ENCODE measurements around the gene KRT83.

KRT83 gene

DNA sequence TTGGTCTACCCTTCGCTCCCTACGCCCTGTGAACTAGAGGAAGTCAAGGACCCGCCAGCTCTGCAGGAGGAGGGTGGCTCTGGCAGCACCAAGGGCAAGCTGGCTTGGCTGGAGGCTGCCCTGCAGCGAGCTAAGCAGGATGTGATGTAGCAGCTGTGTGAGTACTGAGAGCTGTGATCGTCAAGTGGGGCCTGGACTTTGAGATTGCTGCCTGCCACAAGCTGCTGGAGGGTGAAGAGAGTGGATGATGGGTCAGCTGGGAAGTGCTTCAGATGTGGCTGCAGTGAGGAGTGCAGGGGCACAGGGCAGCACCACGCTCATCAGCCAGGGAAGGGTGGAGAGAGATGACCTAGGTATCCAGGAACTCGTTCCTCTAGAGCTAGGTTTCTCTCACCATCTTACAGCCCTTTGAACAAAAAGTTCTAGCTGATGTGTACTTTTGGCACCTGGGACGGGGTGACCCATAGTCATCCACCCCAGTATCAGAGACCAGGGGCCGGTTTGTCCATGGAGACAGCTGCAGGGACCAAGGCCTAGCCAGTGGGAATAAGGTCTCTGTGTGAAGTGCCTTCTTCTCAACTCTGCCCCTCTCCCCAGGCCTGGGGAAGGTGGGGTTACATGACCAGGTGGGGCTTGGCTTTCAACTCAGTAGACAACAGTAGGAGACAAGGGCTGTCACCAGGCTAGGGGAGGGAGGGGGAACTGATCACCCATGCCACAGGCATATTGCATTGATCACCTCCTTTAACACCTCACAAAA, 43.5 kb downstream of the KRT83 start:
- DNase-seq = peak; percentile 15
- in situ Hi-C loops (cut with MboI; ENCODE audit: low pct_unique_long_range_greater_than_20kb, low sequenced_read_pairs) = no loop called here

DNA sequence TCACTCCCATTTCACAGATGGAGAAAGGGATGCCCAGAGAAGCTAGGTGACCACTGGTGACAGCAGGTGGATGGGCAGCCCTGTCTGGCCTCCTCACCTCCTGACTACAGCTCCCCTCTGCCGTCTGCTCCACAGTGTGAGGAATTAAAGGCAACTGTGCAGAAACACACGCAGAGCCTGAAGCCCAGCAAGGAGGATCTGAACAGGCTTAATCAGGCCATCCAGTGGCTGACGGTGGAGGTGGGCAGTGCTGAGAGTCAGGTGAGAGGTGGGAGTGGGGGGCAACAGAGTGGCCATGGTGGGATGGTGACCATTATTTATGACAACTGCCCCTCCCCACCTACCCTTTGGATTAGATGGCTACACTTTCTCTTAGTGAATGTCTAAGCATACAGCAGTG, 45.5 kb downstream of the KRT83 start:
- DNase-seq = no peak
- in situ Hi-C loops (cut with MboI; ENCODE audit: low pct_unique_long_range_greater_than_20kb, low sequenced_read_pairs) = no loop called here

DNA sequence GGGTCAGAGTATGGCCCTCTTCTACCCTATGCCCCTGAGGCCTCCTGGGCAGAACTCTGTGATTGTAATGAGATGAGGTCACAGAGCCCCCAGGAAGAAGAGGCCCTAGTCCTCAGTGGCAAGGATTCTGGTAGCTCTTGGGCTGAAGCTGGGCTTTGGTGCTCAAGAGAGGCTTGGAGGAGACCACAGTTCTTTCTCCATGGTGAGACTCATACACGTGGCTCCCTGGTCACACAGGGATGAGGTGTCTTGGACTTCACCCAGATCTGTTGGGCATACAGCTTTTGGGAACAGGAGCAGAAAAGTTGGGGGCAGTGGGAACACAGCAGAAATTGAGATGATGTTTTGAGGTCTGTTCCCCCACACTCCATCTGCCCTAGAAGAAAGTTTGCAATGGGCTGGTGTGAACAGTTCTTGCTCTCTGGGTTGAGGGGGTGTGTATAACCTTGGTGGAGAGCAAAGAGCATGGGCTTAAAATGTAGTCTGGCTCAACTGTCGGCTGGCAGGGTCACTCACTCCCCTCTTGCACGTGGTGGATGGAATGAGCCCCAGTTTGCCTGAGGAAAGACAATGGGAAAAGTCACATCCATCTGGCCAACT, 46.6 kb downstream of the KRT83 start, which contains the start of gene KRT86:
Gene KRT86 (plus strand): TSS at position 125 of the 600 bp plus-strand sequence. CDS start 27,272 bp downstream, outside the sequence.
- in situ Hi-C loops (cut with MboI; ENCODE audit: low pct_unique_long_range_greater_than_20kb, low sequenced_read_pairs) = no loop called here
- DNase-seq = no peak

DNA sequence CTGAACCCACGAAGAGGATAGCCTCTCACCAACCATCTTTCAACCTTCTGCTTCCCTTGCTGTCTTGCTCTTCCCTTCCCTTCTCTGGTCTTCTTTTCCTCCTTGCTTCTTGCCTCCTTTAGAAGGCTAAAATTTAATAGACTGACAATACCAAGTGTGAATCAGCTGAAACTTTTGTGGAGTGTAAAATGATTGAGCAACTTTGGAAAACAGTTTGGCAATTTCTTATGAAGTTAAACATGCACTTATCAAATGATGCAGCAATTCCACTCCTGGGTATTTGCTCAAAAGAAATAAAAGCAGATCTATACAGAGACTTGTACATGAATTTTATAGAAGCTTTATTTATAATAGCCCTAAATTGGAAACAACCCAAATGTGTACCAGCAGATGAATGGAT, 50.0 kb downstream of the KRT83 start:
- in situ Hi-C loops (cut with MboI; ENCODE audit: low pct_unique_long_range_greater_than_20kb, low sequenced_read_pairs) = no loop called here

DNA sequence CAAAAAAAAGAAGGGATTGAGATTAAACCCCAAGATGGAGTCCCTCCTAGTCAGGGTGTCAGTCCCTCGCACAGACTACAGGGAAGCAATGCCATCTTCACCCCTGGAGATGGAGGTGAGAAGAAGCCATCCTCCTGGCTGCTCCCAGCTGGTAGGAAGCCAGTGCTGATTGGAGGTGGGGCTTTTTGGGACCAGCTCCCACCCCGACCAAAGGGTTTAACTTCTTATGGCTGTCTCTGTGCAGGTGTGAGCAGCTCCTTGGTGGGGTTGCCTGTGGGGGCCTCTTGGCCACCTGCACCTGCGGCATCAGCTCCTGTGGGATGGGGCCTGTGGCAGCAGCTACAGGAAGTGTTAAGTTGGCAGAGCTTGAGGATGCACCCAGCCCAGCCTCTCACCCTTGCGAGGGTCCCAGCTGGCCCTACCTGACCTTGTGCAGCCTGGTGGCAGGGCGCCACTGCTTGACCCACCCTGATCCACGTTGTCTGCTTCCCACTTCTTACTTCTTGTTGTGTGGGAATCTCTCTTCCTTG, 50.6 kb downstream of the KRT83 start:
- DNase-seq = no peak
- in situ Hi-C loops (cut with MboI; ENCODE audit: low pct_unique_long_range_greater_than_20kb, low sequenced_read_pairs) = no loop called here

More for the DNA sequence above, 50.0 kb downstream of the KRT83 start:
- no peak for DNase-seq

DNA sequence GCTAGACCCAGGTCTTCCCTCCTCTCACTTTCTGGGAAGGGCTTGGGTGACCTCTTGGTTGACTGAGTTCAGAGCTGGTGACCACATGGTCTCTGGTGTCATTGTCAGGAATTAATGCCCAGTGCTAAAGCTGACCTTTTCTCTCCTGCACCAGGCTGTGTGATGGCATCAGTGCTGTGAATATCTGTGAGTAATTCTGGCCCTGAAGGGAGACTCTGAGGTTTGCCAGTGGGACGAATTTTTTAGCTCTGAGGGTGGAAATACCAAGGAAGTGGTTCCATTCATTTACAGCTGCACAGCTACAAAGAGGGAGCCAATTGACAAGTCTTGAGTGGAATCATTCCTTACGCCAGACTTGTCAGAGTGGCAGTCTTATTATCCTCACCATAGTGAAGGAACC, 53.0 kb downstream of the KRT83 start:
- in situ Hi-C loops (cut with MboI; ENCODE audit: low pct_unique_long_range_greater_than_20kb, low sequenced_read_pairs) = no loop called here
- DNase-seq = no peak

DNA sequence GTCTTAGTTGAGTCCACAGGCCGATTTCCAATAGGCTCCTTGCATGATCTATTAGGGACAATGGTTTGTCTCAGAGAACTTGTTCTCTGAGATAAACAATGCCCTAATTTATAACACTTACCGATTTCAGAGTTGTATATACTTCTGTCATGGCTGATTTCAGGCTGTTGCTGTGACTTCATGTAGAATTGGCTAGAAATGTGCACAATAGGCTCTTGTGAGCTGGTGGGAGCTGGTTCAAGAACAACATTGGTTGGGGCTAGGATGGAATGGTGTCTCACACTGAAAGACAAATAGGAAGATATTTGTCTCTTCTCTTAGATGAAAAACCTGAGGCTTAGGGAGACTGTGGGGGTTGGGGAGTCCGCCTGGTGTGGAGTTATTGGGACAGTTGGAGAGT, 53.5 kb downstream of the KRT83 start:
- in situ Hi-C loops (cut with MboI; ENCODE audit: low pct_unique_long_range_greater_than_20kb, low sequenced_read_pairs) = no loop called here

DNA sequence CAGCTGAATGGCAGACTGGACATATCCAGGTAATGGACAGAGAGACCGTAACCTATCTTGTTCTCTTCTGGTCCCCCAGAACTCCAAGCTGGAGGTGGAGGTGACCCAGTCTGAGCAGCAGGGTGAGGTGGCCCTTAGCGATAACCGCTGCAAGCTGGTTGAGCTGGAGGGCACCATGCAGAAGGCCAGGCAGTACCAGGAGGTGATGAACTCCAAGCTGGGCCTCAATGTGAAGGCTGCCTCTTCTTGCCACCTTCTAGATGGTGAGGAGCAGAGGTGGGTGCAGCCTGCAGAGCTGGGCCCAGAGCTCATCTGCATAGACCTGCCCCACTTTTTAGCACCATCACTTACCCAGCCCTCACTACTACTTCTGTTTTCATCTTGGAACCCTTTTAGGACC, 53.9 kb downstream of the KRT83 start:
- no peak for DNase-seq
- in situ Hi-C loops (cut with MboI; ENCODE audit: low pct_unique_long_range_greater_than_20kb, low sequenced_read_pairs) = no loop called here

More for the DNA sequence above, 53.5 kb downstream of the KRT83 start:
- DNase-seq = no peak

DNA sequence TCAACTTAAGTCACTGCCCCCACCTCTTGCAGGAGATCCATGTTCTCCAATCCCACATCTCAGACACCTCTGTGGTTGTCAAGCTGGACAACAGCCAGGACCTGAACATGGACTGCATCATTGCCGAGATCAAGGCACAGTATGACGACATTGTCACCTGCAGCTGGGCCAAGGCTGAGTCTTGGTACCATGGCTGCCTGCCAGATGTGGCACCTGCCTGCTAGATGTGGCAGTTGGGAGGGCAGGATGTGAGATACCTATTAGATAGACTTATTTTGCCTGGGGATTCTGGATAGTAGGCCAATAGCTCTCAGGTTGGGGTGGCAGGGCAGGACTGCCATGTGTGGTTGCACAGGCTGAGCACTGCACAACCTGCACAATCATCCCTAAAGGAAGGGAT, 54.7 kb downstream of the KRT83 start:
- in situ Hi-C loops (cut with MboI; ENCODE audit: low pct_unique_long_range_greater_than_20kb, low sequenced_read_pairs) = no loop called here
- no peak for DNase-seq

DNA sequence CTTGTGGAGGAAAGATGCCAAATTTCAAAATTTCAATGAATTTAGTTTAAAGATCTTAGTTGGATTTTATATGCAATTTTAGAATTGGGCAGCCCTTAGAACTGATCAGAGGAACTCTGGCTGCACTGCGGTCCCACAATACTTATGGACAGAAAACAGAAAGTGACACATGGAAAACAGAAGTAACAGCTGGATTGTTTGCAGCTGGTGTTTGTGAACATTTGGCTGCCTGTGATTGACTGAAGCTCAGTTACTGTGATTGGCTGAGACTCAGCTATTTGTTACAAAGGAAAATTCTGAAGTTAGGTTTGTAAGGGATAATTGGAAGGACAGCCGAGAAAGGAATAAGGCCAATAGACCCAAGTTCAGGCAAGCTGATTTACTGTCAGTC, 56.8 kb downstream of the KRT83 start:
- DNase-seq = no peak
- in situ Hi-C loops (cut with MboI; ENCODE audit: low pct_unique_long_range_greater_than_20kb, low sequenced_read_pairs) = no loop called here

All from KBM-7 (cell line).